HG02610 (cell line): Measurements from ENCODE around the gene FAM111A.

Experiments used
- ATAC-seq: cut with Tn5 transposase; IDR thresholded peaks from one replicate; pipeline ENCODE4 v1.9.1; 2021; ENCODE audit warnings: mild to moderate bottlenecking, moderate library complexity; ENCODE audit not compliant: unreplicated experiment

FAM111A gene

GRCh38 chr11:59176330-59176729 is 33.7 kb downstream of the FAM111A start:
- ATAC-seq, result no peak

DNA sequence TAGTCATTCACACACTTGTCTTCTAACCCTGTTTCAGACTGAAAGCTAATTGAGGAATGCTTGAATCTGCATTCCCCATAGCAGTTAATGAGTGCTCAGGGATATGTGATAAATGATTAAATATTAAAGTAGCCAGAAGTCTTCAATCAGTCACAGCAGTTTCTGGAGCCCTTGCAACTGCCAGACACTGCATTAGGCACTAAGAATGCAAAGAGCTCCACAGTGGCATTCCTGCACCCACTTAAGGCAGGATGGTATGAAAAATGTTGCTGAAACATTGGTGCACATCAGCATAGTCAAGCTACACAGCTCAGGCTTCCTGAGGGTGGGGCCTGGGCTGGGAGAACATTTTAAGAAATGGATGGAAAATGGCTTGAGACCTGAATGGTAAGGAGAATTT is 35.7 kb downstream of the FAM111A start:
- no peak for ATAC-seq

GRCh38 chr11:59179121-59179520 is 36.5 kb downstream of the FAM111A start:
- no peak for ATAC-seq

- ATAC-seq, result no peak
Observed at GRCh38 chr11:59180168-59180776, 37.6 kb downstream of the FAM111A start.

DNA sequence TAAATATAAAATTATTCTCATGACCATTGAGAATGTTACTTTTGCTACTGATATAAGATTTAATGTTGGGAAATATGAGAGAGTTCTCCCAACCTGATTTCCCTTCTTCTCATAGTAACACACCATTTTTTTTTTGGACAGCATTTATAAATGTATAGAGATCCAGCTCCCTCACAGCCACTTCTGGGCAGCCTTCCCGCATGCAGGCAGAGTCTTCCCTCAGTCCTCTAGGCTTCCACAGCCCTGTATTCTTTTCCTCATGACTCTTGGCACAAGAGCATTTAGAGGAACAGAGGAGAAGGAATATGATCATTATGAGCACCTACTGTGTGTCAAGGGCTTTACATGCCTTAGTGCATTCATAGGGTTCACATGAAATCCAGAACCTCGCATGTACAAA is 38.3 kb downstream of the FAM111A start:
- no peak for ATAC-seq

GRCh38 chr11:59181746-59182456 is 39.2 kb downstream of the FAM111A start:
- ATAC-seq, result no peak

GRCh38 chr11:59182457-59183151 is 39.9 kb downstream of the FAM111A start:
- ATAC-seq, result peak; percentile 39

DNA sequence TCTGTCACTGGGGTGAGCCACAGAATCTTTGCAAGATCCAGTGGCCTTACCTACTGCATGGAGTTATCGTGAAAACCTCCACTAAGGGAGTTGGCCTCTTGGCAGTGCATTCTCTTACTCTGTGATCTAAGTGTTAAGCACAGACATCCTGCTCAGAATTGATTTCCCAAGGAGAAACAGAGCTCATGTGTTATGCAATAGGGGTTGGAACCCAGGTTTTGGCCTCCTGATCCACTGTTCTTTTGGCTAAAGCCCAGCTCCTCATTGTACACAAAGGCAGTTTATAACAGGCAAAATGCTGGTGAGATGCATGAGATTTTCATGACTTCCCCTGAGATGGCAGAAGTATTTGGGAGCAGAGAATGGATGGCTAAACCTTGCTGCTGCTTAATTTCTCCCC is 41.1 kb downstream of the FAM111A start:
- no peak for ATAC-seq

DNA sequence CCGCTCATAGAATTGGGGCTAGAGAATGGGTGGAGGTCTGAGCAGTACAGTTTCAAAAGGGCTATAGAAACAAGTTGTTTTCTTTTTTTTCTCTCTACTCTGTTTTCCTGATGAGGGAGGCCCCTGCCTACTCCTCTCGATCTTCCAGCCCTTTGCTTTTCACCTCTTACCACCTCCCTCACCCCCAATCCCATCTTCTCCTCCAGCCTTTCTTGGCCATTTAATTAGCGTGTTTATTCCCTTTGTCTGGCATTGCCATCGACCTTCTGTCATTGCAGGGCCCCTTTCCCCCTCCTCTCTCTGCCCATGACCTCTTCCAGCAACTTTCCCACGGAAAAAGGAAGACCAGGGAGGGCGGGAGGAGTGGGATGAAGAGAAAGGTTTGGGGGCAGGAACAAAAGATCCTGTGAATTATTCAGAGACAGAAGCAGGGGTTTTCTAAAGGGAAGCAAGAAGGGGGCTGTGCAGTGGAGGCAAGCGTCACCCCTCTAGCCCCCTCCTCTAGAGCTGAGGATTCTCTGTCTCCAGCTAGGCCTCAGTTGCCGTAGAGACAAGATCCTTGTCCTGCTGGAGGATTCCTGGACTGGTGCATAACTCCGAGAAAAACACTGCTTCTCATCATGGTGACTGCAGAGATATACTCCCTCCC is 42.2 kb downstream of the FAM111A start:
- no peak for ATAC-seq

DNA sequence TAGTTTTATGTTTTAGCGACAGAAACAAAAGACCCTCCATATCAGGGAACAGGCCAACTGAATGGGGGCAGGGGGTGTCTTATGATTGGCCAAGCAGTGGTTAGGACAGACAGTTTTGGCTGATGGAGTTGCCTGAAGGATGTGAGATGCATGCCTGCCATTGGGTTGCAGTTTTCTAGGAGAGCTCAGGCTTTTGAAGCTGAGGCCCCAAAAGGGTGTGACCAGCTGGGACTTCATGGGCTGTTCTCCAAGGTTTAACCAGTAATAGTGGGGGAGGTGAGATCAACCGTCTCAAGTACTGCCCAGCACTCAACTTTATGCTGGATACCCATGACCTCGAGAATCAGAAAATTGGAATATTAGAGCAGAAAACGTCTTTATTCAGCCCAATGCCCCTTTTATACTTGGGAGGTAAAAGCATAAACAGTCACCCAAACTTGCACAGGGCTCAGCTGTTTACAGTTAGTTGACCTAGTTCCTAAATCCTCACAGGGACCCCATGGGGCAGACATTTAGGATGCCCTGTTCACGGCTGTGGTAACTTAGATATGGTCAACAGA is 42.8 kb downstream of the FAM111A start:
- ATAC-seq, result no peak

GRCh38 chr11:59186130-59186594 is 43.5 kb downstream of the FAM111A start:
- ATAC-seq, result peak; percentile 75

GRCh38 chr11:59187035-59187434 is 44.4 kb downstream of the FAM111A start:
- ATAC-seq, result no peak

DNA sequence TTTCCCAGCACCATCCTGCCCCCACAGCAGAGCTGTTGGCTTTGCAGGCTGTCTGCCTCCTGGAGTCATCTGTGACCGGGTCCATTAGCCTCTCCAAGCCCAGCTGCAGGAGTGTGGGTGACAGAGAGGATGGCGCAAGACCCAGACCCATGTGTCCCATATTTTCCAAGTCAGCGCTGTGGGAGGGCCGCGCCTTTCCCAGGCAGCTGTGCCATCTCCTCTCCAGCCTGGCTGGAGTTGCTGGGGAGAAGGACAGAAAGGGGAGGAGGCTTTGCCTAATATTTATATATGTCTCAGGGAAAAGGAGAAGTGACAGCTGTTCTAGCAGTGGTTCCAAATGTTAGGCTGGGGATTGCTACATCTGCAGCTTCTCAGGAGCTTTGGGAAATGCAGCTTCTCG is 44.9 kb downstream of the FAM111A start:
- ATAC-seq, result no peak

DNA sequence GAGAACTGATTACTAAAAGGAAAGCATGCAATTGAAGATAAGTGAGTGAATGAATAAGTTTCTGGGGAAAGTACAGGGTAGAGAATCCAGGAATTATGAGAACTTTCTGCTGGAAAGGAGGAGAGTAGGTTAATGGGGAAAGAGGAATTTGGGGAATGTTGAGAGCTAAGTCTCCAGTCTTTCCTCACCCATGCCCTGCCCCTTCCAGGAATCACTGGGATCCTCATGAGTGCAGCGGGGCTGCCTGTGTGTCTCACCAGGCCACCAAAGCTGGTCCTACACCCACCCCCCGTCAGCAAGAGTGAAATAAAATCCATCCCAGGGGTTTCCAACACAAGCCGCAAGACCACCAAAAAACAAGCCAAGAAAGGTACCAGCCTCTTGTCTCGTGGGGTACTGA is 46.3 kb downstream of the FAM111A start:
- ATAC-seq, result no peak

GRCh38 chr11:59189986-59190385 is 47.3 kb downstream of the FAM111A start:
- no peak for ATAC-seq

DNA sequence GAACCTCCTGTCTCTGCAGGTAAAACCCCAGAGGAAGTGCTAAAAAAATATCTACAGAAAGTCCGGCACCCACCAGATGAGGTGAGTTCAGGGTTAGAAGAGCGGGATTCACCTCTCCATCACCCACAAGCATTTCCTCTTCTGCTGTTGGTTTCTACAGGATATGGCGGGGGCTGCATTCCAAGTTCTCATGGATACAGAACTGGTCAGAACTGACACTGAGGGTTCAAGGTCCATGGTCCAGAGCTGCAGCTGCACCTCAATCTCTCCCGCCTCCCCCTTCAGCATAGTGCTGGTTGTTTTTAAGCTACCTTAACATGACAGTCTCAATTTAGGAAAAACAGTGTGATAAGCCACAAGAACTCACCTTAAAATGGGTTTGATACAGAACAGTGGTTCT is 48.4 kb downstream of the FAM111A start:
- no peak for ATAC-seq

GRCh38 chr11:59191890-59192289 is 49.2 kb downstream of the FAM111A start:
- no peak for ATAC-seq

GRCh38 chr11:59192446-59193020 is 49.9 kb downstream of the FAM111A start:
- ATAC-seq, result no peak

GRCh38 chr11:59193587-59194130 is 51.0 kb downstream of the FAM111A start:
- ATAC-seq, result no peak

DNA sequence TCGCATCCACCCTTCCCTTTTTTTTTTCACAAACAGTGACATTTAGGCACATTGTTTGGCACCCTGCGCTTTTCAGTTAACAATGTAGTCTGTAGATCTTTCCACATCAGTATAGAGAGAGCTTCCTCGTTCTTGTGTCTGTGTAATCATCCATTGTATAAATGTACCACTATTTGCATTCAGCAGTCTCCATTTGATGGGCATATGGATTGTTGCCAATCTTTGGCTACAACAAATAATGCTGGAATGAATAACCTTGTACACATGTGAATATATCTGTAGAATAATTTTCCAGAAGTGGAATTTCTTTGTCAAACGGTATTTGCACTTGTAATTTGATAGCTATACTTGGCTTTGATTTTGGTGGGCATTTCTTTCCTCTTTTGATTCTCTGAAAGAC is 52.9 kb downstream of the FAM111A start:
- no peak for ATAC-seq

DNA sequence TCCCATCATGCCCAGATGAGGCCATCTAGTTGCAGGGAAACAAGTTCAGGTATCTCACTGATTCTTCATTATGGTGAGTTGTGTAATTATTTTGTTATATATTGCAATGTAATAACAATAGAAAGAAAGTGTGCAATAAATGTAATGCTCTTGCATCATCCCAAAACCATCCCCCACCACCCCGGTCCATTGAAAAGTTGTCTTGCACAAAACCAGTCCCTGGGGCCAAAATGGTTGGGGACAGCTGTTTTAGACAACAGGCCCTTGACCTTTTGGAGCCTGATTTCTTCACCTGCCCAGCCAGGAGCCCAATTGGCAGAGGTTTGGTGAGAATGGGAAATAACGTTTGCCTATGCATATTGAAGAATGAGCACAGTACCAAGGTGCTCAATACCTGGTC is 54.1 kb downstream of the FAM111A start:
- no peak for ATAC-seq
